K562 (cell line): ENCODE data around the gene ITGA3. TPM values are rescaled to one million over a fixed set of nuclear protein-coding genes. Genes with fewer than 3 reads are reported as not detected.

ENCODE experiments used
- ATAC-seq: fragments of 200-7000 bp; cut with Tn5 transposase; 3 replicates; pipeline ENCODE4 v1.9.1; 2020; ENCODE audit warnings: moderate library complexity
- BruUV-seq: library from RNA; stranded (reverse); fragments of 400-500 nt; replicated peaks from 2 replicates; lab custom pipeline; 2021; lab: Mats Ljungman, UMichigan
- CTCF ChIA-PET: fragments of 300-600 bp; formaldehyde crosslinking; extraction: SDS; loops from one replicate; lab custom pipeline; 2021; ENCODE audit warnings: low intra/inter-chr PET ratio; lab: Yijun Ruan, JAX
- POLR2A ChIA-PET: fragments of 300-600, 350-650 bp; sonication (Branson Sonifier 250); formaldehyde crosslinking; extraction: SDS; loops from one replicate; lab custom pipeline; 2021; ENCODE audit warnings: antibody characterized with exemption, inconsistent platforms; lab: Yijun Ruan, JAX
- DNase-seq, 4 experiments: peaks; one replicate each; pipeline versions ENCODE4 v3.0.0 to v3.0.0-alpha.2; 2011 to 2018; ENCODE audit warnings: low spot score in 3 of 4, mixed read lengths in 3 of 4; ENCODE audit errors: extremely low read depth in 1 of 4
- FAIRE-seq: peaks from 2 replicates; lab custom pipeline; 2011; peaks lifted over from hg19 to GRCh38; lab: Jason Lieb, UNC
- H2AFZ ChIP-seq: 2 replicates; pipeline ENCODE4 v1.6.0; 2011; ENCODE audit warnings: low read depth, low read length, control low read depth, inconsistent platforms
- H3K27ac ChIP-seq: fragments of 200-600 bp; 3 replicates; pipeline ENCODE4 v1.8.0; 2011; ENCODE audit warnings: low read depth, mild to moderate bottlenecking, control low read depth, inconsistent platforms, low read length, moderate library complexity, mixed read lengths; ENCODE audit errors: extremely low read depth
- H3K27me3 ChIP-seq, 2 experiments: fragments of 300-600 bp in 1 of 2; 2 replicates in 1 of 2; 3 replicates in 1 of 2; pipeline versions ENCODE4 v1.6.0 to v1.8.0; 2011; ENCODE audit warnings: inconsistent platforms in 2 of 2, low read length in 2 of 2, mild to moderate bottlenecking in 1 of 2, mixed read lengths in 1 of 2, moderate library complexity in 1 of 2; ENCODE audit not compliant: control insufficient read depth in 2 of 2, insufficient read depth in 2 of 2
- H3K36me3 ChIP-seq: fragments of 300-600 bp; 3 replicates; pipeline ENCODE4 v1.8.0; 2011; ENCODE audit warnings: mild to moderate bottlenecking, low read length, inconsistent platforms; ENCODE audit not compliant: control insufficient read depth, insufficient read depth
- H3K4me1 ChIP-seq, 2 experiments: fragments of 200-600 bp in 1 of 2; replicated peaks in 1 of 2; 2 replicates in 1 of 2; 3 replicates in 1 of 2; pipeline versions ENCODE4 v1.5.1 to v1.8.0; 2011; ENCODE audit warnings: inconsistent platforms in 2 of 2, low read length in 2 of 2, mild to moderate bottlenecking in 1 of 2, mixed read lengths in 1 of 2, moderate library complexity in 1 of 2; ENCODE audit not compliant: control insufficient read depth in 2 of 2, insufficient read depth in 2 of 2
- H3K4me2 ChIP-seq: 2 replicates; pipeline ENCODE4 v1.6.1; 2011; ENCODE audit warnings: low read length, control low read depth, inconsistent platforms, mixed read lengths; ENCODE audit not compliant: insufficient read depth
- H3K4me3 ChIP-seq: fragments of 200-600 bp; sonication (generic), shearing (Covaris generic); 2 replicates; pipeline ENCODE4 v1.5.1; 2016; ENCODE audit warnings: control low read depth, inconsistent platforms
- H3K79me2 ChIP-seq: fragments of 200-600 bp; 3 replicates; pipeline ENCODE4 v1.8.0; 2011; ENCODE audit warnings: low read length, inconsistent platforms; ENCODE audit not compliant: control insufficient read depth, insufficient read depth
- H3K9ac ChIP-seq, 2 experiments: 2 replicates each; pipeline versions ENCODE4 v1.6.0 to v1.6.1; 2011; ENCODE audit warnings: low read depth in 2 of 2, low read length in 2 of 2, control low read depth in 1 of 2, inconsistent platforms in 1 of 2, mild to moderate bottlenecking in 1 of 2, mixed read lengths in 1 of 2; ENCODE audit not compliant: insufficient read depth in 1 of 2
- H3K9me1 ChIP-seq: one replicate; pipeline ENCODE4 v1.6.0; 2011; ENCODE audit warnings: inconsistent platforms, mild to moderate bottlenecking, low read length, moderate library complexity; ENCODE audit not compliant: control insufficient read depth, insufficient read depth
- H3K9me3 ChIP-seq: replicated peaks from 2 replicates; pipeline ENCODE4 v1.5.1; 2011; ENCODE audit warnings: low read depth, low read length, inconsistent platforms; ENCODE audit not compliant: control insufficient read depth, insufficient read depth
- H4K20me1 ChIP-seq: replicated peaks from 2 replicates; pipeline ENCODE4 v1.6.1; 2011; ENCODE audit warnings: low read length, inconsistent platforms, mixed read lengths; ENCODE audit not compliant: control insufficient read depth, insufficient read depth
- BRF1 ChIP-seq: IDR thresholded peaks from 3 replicates; pipeline ENCODE4 v1.6.1; 2011; ENCODE audit warnings: borderline replicate concordance, mild to moderate bottlenecking; ENCODE audit not compliant: insufficient read length; ENCODE audit errors: extremely low read depth
- CBX1 ChIP-seq: sonication (generic); IDR thresholded peaks from 2 replicates; pipeline ENCODE4 v1.6.1; 2016; ENCODE audit warnings: antibody characterized with exemption, low read depth, mild to moderate bottlenecking
- CBX3 ChIP-seq, 2 experiments: IDR thresholded peaks; 1 replicate in 1 of 2; 2 replicates in 1 of 2; pipeline ENCODE4 v1.6.1; 2012; ENCODE audit warnings: inconsistent platforms in 2 of 2, low read length in 2 of 2, borderline replicate concordance in 1 of 2, control low read depth in 1 of 2
- CXXC5 ChIP-seq: fragments of 250-450 bp; sonication (Bioruptor Pico); IDR thresholded peaks from 2 replicates; pipeline ENCODE4 v1.8.0; 2022; ENCODE audit warnings: inconsistent platforms, mild to moderate bottlenecking, moderate library complexity
- FOXA3 ChIP-seq, 2 experiments: fragments of 450-650 bp in 1 of 2; sonication (generic) in 1 of 2; formaldehyde crosslinking; IDR thresholded peaks in 1 of 2; conservative IDR thresholded peaks in 1 of 2; 2 replicates each; pipeline versions ENCODE4 v1.4.0 to v1.8.0; 2020 to 2022; ENCODE audit warnings: mild to moderate bottlenecking in 2 of 2, missing genetic modification reagents in 1 of 2
- JUNB ChIP-seq: fragments of 450-650 bp; formaldehyde crosslinking; conservative IDR thresholded peaks from 2 replicates; pipeline ENCODE4 v1.4.0; 2020; ENCODE audit warnings: mild to moderate bottlenecking
- KDM2B ChIP-seq: fragments of 250-450 bp; sonication (Bioruptor Pico); IDR thresholded peaks from 2 replicates; pipeline ENCODE4 v1.8.0; 2021; ENCODE audit warnings: mild to moderate bottlenecking, moderate library complexity
- NCOA2 ChIP-seq, 2 experiments: fragments of 450-650 bp; IDR thresholded peaks; 2 replicates each; pipeline ENCODE4 v1.6.1; 2018; ENCODE audit warnings: mild to moderate bottlenecking in 2 of 2, moderate library complexity in 1 of 2; ENCODE audit not compliant: partially characterized antibody in 2 of 2
- RBM22 ChIP-seq: fragments of 200-400 bp; formaldehyde crosslinking; IDR thresholded peaks from 2 replicates; pipeline ENCODE4 v1.6.1; 2018; ENCODE audit warnings: low read length, low read depth; ENCODE audit not compliant: poor library complexity, severe bottlenecking
- RERE ChIP-seq: sonication (generic); formaldehyde crosslinking; IDR thresholded peaks from 2 replicates; pipeline ENCODE4 v1.8.0; 2023; ENCODE audit warnings: missing genetic modification reagents, mild to moderate bottlenecking, borderline replicate concordance
- RFX1 ChIP-seq: fragments of 450-650 bp; IDR thresholded peaks from 2 replicates; pipeline ENCODE4 v1.6.1; 2016; ENCODE audit warnings: mild to moderate bottlenecking, moderate library complexity
- TAF7 ChIP-seq: fragments of 450-650 bp; IDR thresholded peaks from 2 replicates; pipeline ENCODE4 v1.6.1; 2016; ENCODE audit warnings: missing genetic modification characterization, missing compliant biosample characterization
- TAL1 ChIP-seq: fragments of 450-650 bp; IDR thresholded peaks from 2 replicates; pipeline ENCODE4 v1.6.1; 2016; ENCODE audit warnings: mild to moderate bottlenecking
- ZC3H11A ChIP-seq: IDR thresholded peaks from 2 replicates; pipeline ENCODE4 v1.6.1; 2012; ENCODE audit warnings: low read depth, low read length, improper control_type of control experiment
- WGBS: fragments of 100-300 bp; shearing (Covaris generic); methylation state at CpG from one replicate; pipeline ENCODE4 v1.1.6; 2016; ENCODE audit warnings: low coverage, mixed read lengths; ENCODE audit not compliant: insufficient coverage; ENCODE audit errors: missing lambda C conversion rate; 5-methylcytosine and 5-hydroxymethylcytosine counted together
- in situ Hi-C: fragments of 300-500 bp; cut with MboI; formaldehyde crosslinking; loops from 4 replicates; pipeline ENCODE4 v1.15.0; 2018; ENCODE audit warnings: inconsistent platforms, mixed read lengths
- intact Hi-C: fragments of 100-400 bp; cut with micrococcal nuclease; formaldehyde crosslinking; loops from 2 replicates; pipeline ENCODE4 v1.14.2; 2022
- polyA plus RNA-seq, 8 experiments: library from polyadenylated mRNA; depleted of rRNA in 4 of 8; stranded (reverse) in 5 of 8; unstranded in 3 of 8; fragments of >200 nt; fragmentation: Nextera tagmentation in 2 of 8; fragmentation: Illumina TruSeq in 1 of 8; extraction: Ambion mirVana in 2 of 8; extraction: Trizol in 1 of 8; gene quantifications; 2 replicates each; pipeline versions ENCODE4 v1.2.1 to v1.2.3, GENCODE V29; 2011 to 2014; ENCODE audit warnings: inconsistent platforms in 1 of 8, missing spikeins in 1 of 8
- total RNA-seq, 7 experiments: library from RNA; depleted of rRNA in 6 of 7; stranded (reverse); fragments of >200 nt in 6 of 7; fragmentation: Illumina TruSeq in 2 of 7; extraction: Trizol in 2 of 7; gene quantifications; 2 replicates each; pipeline versions ENCODE4 v1.2.1 to v1.2.3, GENCODE V29; 2011 to 2021; ENCODE audit warnings: low replicate concordance in 1 of 7

The ITGA3 gene
- total and polyA plus RNA-seq, 9 of the 15 experiments (the other 6 are each of a cell fraction or from before 2014, with no cell fraction given), result 0.03 to 0.75 (median 0.14) TPM; not detected in 2

- TF ChIP-seq NCOA2 (IDR thresholded peaks at IDR 0.05; ENCODE audit: partially characterized antibody in 2 of 2), result no peak
- no peak for TF ChIP-seq RBM22
- no peak for TF ChIP-seq CBX1
- no peak for TF ChIP-seq CXXC5 (CRISPR knock-in tag)
- TF ChIP-seq JUNB (CRISPR knock-in tag), result no peak
- no peak for TF ChIP-seq TAL1
- TF ChIP-seq FOXA3 (CRISPR knock-in tag; conservative IDR thresholded peaks at IDR 0.05 in 1 of 2, IDR thresholded peaks at IDR 0.05 in 1 of 2), result no peak
- TF ChIP-seq KDM2B (CRISPR knock-in tag), result no peak
Observed at GRCh38 chr17:50076221-50076590, 20.3 kb downstream of the ITGA3 start (continued).

- peaks cover 15 to 51% of the 10 kb centered on the region in 2 experiments for H3K27me3 ChIP-seq
- BruUV-seq, result no TSS peak
- in situ Hi-C loops (loop anchor here (10.0 kb wide), 1 partner anchor 512 kb away; no protein-coding TSS in a partner anchor), intact Hi-C loops (no loop called here)
- H3K4me1 ChIP-seq, result peaks cover 0 to 18% of the 10 kb centered on the region in 2 experiments; a peak in 1 of 5 replicates
- H2AFZ ChIP-seq, result no peak overlapping the region
- FAIRE-seq, result no peak
- no peak overlapping the region for H3K4me2 ChIP-seq
- H3K36me3 ChIP-seq, result no peaks in the 10 kb centered on the region
- POLR2A ChIA-PET, result interaction anchor here (0.7 to 0.9 kb wide), 2 partner anchors 9 to 13 kb away, joined by 3 to 4 read pairs; no protein-coding TSS in a partner anchor
- no peaks in the 10 kb centered on the region for H3K79me2 ChIP-seq
- WGBS, result 7% methylated on average over 21 of the region's 39 CpGs
- peak; percentile 50 for ATAC-seq
- H3K9ac ChIP-seq, result no peak overlapping the region
- H3K9me1 ChIP-seq, result no peaks in the 10 kb centered on the region
- CTCF ChIA-PET, result interaction anchor here (0.5 kb wide), 1 partner anchor 221 kb away, joined by 5 read pairs; no protein-coding TSS in a partner anchor
- DNase-seq, result peak in 2 of 4 experiments; percentile 22 to 43
- H3K27ac ChIP-seq, result no peak overlapping the region
- no peaks in the 10 kb centered on the region for H3K9me3 ChIP-seq
- no peak overlapping the region for H3K4me3 ChIP-seq
- H4K20me1 ChIP-seq, result peaks cover 6% of the 10 kb centered on the region; the same call in 1 of the 2 replicates
- no peak for TF ChIP-seq TAF7 (tag)
- no peak for TF ChIP-seq CBX3 (IDR thresholded peaks at IDR 0.05; ENCODE audit: borderline replicate concordance in 1 of 2, low read length in 2 of 2)
- 0 out of 2 replicates have a peak, but pooled peaks have one; percentile 32 for TF ChIP-seq RERE (CRISPR knock-in tag)
- no peak for TF ChIP-seq ZC3H11A
- TF ChIP-seq BRF1, result no peak
- TF ChIP-seq RFX1, result no peak
Observed at GRCh38 chr17:50076591-50077235, 20.8 kb downstream of the ITGA3 start.
